Tibial nerve (tissue), 3 donors: ENCODE data around the gene EFEMP2.

Experiments
- POLR2A ChIP-seq, 2 donors: fragments of 450-650 bp; IDR thresholded peaks; one replicate each; pipeline ENCODE4 v1.6.1; 2017; ENCODE audit warnings: antibody characterized with exemption in 2 of 2, mild to moderate bottlenecking in 2 of 2, moderate library complexity in 2 of 2
- TF ChIP-seq, protein P1 (sequence below), 5 experiments: fragments of 200-600 bp in 3 of 5; fragments of 450-650 bp in 2 of 5; sonication (generic) in 3 of 5; IDR thresholded peaks; one replicate each; pipeline ENCODE4 v1.5.1; 2016 to 2019; ENCODE audit warnings: antibody characterized with exemption in 5 of 5, mild to moderate bottlenecking in 3 of 5, moderate library complexity in 2 of 5

DNA sequence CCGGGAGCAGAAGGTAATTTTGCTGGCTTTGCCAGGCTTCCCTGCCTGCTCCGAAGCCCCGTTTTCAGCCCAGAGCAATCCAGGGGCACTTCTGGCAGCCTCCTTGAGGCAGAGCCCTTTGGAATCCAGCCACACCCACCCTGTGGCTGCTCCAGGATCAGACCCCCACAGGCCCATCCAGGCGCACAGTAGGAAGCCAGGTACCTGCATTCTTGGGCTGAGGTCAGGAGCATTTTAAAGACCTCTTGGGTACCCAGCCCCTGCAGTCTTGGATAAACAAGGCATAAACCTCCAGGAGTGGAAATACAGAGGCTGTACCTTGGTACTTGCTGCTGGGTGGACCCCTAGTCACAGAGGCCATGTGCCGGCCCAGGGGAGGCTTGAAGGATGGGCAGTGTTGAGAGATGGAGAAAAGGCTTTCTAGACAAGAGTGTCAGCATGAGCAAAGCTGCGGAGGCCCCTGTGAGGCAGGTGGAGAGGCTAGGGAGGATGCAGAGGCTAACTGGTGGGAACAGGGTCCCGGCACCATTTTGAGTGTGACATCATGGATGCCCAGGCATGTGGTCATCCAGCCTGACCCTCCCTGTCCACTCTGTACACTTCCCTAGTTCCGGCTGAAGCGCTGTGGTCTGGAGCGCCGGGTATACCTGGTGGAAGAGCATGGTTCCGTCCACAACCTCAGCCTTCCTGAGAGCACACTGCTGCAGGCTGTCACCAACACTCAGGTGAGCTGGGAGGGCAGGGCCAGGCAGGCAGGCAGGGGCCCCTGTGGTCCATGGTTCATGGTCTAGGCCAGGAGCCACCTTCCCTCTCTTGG, 8.5 kb downstream of the EFEMP2 start:
- TF ChIP-seq, protein P1, sequence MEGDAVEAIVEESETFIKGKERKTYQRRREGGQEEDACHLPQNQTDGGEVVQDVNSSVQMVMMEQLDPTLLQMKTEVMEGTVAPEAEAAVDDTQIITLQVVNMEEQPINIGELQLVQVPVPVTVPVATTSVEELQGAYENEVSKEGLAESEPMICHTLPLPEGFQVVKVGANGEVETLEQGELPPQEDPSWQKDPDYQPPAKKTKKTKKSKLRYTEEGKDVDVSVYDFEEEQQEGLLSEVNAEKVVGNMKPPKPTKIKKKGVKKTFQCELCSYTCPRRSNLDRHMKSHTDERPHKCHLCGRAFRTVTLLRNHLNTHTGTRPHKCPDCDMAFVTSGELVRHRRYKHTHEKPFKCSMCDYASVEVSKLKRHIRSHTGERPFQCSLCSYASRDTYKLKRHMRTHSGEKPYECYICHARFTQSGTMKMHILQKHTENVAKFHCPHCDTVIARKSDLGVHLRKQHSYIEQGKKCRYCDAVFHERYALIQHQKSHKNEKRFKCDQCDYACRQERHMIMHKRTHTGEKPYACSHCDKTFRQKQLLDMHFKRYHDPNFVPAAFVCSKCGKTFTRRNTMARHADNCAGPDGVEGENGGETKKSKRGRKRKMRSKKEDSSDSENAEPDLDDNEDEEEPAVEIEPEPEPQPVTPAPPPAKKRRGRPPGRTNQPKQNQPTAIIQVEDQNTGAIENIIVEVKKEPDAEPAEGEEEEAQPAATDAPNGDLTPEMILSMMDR (IDR thresholded peaks at IDR 0.05) = no peak
- no peak for TF ChIP-seq POLR2A (IDR thresholded peaks at IDR 0.05)
